Measurements from ENCODE around the gene TFAM.

DNA sequence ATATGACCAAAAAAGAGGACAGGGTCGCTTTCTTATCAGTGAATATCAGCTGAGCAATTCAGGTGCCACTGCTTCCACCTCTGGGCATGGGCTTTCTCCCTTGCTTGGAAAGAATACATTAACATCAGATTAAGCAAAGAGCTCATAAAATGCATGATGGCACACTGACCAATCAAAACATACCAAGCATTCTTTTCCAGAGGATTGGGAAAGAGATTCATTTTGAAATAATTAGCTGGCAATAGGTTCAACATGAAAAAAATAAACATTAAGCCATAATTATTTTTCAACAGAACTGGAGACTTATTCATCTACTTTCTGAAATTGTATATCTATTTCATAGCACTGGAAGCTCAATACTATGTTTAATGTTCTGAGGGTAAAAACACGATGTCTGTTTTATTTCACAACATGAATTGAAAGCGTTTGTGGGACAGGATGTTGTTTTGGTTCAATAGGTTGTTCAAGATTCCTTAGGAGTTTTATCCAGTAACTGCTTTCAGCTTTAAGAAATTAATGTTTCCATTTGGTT lies 53.2 kb downstream of the TFAM start:
- TF ChIP-seq CTCF (conservative IDR thresholded peaks at IDR 0.05 in 1 of 2, IDR thresholded peaks at IDR 0.05 in 1 of 2; ENCODE audit: extremely low read depth in 1 of 2, insufficient read depth in 1 of 2, low read depth in 1 of 2, low read length in 2 of 2) (no peak), EZH2 (IDR thresholded peaks at IDR 0.05; ENCODE audit: borderline replicate concordance, low read length) (no peak)
